Stimulated activated CD4-positive, alpha-beta T cell treated with anti-CD3 and anti-CD28 coated beads, Interleukin-4, amount 100 ng/mL, for 24 hours (primary cell): ENCODE data around the gene SMG7.

ENCODE experiments used
- DNase-seq: peaks from one replicate; pipeline ENCODE4 v3.0.0-alpha.2; 2020

Gene SMG7

GRCh38 chr1:183470961-183471742, 1.1 kb upstream of the SMG7 start:
- DNase-seq, result peak; percentile 75

GRCh38 chr1:183471743-183472487, 384 bp upstream of the SMG7 start:
- DNase-seq, result peak; percentile 98

GRCh38 chr1:183473217-183473536, 878 bp downstream of the SMG7 start:
- no peak for DNase-seq

GRCh38 chr1:183476081-183476480, 3.8 kb downstream of the SMG7 start:
- no peak for DNase-seq

- no peak for DNase-seq
These were observed 5.9 kb downstream of the SMG7 start for GRCh38 chr1:183477986-183478781.

GRCh38 chr1:183480971-183481441, 8.7 kb downstream of the SMG7 start:
- no peak for DNase-seq

GRCh38 chr1:183483224-183483623, 10.9 kb downstream of the SMG7 start:
- no peak for DNase-seq

- no peak for DNase-seq
These were observed 12.0 kb downstream of the SMG7 start for GRCh38 chr1:183484254-183484653.

GRCh38 chr1:183484851-183485250, 12.6 kb downstream of the SMG7 start:
- DNase-seq, result no peak

GRCh38 chr1:183487674-183488442, 15.6 kb downstream of the SMG7 start:
- no peak for DNase-seq

- no peak for DNase-seq
These were observed 18.6 kb downstream of the SMG7 start for GRCh38 chr1:183490932-183491331.

- DNase-seq, result no peak
These were observed 21.4 kb downstream of the SMG7 start for GRCh38 chr1:183493540-183494245.

- no peak for DNase-seq
These were observed 23.1 kb downstream of the SMG7 start for GRCh38 chr1:183495420-183495819.

GRCh38 chr1:183497218-183497617, 24.9 kb downstream of the SMG7 start:
- no peak for DNase-seq

GRCh38 chr1:183498342-183498991, 26.2 kb downstream of the SMG7 start:
- no peak for DNase-seq

GRCh38 chr1:183505454-183506089, 33.3 kb downstream of the SMG7 start:
- DNase-seq, result no peak

- no peak for DNase-seq
These were observed 34.3 kb downstream of the SMG7 start for GRCh38 chr1:183506561-183506960.

- DNase-seq, result no peak
These were observed 36.4 kb downstream of the SMG7 start for GRCh38 chr1:183508694-183509093.

- DNase-seq, result no peak
These were observed 40.2 kb downstream of the SMG7 start for GRCh38 chr1:183512450-183512849.

GRCh38 chr1:183514235-183514634, 41.9 kb downstream of the SMG7 start:
- no peak for DNase-seq
